Left lung (tissue), 14 donors: Measurements from ENCODE around the gene LRRIQ3. TPM values are rescaled to one million over a fixed set of nuclear protein-coding genes. Genes with fewer than 3 reads are reported as not detected.

Source experiments
- ATAC-seq: fragments of 200-7000 bp; cut with Tn5 transposase; one replicate; pipeline ENCODE4 v1.9.1; 2020; ENCODE audit warnings: moderate library complexity
- DNase-seq, 4 donors: peaks; one replicate each; pipeline ENCODE4 v3.0.0-alpha.2; 2013 to 2020
- H3K27ac ChIP-seq, 2 donors: fragments of 200-600 bp; sonication (generic) in 1 of 2; one replicate each; pipeline versions ENCODE4 v1.5.0 to v1.8.0; 2020 to 2021
- H3K27me3 ChIP-seq, 2 donors: fragments of 200-600 bp; sonication (generic) in 1 of 2; one replicate each; pipeline versions ENCODE4 v1.5.0 to v1.8.0; 2020 to 2021
- H3K36me3 ChIP-seq, 2 donors: fragments of 200-600 bp; sonication (generic) in 1 of 2; one replicate each; pipeline versions ENCODE4 v1.5.0 to v1.8.0; 2020 to 2021
- H3K4me1 ChIP-seq, 2 donors: fragments of 200-600 bp; one replicate each; pipeline ENCODE4 v1.8.0; 2021
- H3K4me3 ChIP-seq, 2 donors: fragments of 200-600 bp; sonication (generic) in 1 of 2; one replicate each; pipeline versions ENCODE4 v1.5.0 to v1.8.0; 2020 to 2021; ENCODE audit warnings: mild to moderate bottlenecking in 1 of 2
- H3K9me3 ChIP-seq, 2 donors: fragments of 200-600 bp; sonication (generic) in 1 of 2; one replicate each; pipeline versions ENCODE4 v1.5.0 to v1.8.0; 2020 to 2021
- CTCF ChIP-seq, 2 donors: fragments of 200-600 bp; sonication (generic) in 1 of 2; IDR thresholded peaks; one replicate each; pipeline versions ENCODE4 v1.5.0 to v1.8.0; 2021; ENCODE audit warnings: antibody characterized with exemption in 2 of 2
- intact Hi-C, 2 donors: fragments of 100-400 bp; cut with DNase I; formaldehyde crosslinking; loops; one replicate each; pipeline versions ENCODE4 v1.11.2 to v1.14.2; 2022
- long read RNA-seq, 12 donors: library from polyadenylated mRNA in 2 of 12; unstranded in 2 of 12; transcript quantifications; one replicate each; pipeline ENCODE4 v2.0.0 and lab custom pipeline, GENCODE V29; 2019 to 2026
- polyA plus RNA-seq, 6 donors: library from polyadenylated mRNA; unstranded; fragments of 120-200 nt; gene quantifications; one replicate each; pipeline ENCODE4 v1.2.1, GENCODE V29; 2013; ENCODE audit not compliant: insufficient read length in 6 of 6
- total RNA-seq, 2 donors: library from RNA; stranded (reverse); fragmentation: NEBNext Ultra II Directional; extraction: Animal tissue kit (Norgen Biotek cat#: 25700); gene quantifications; one replicate each; pipeline ENCODE4 v1.2.1, GENCODE V29; 2021
- donor health status: DM: no; HTN: yes; CAD: no.
- donor health status: DM: no; HTN: no; CAD: no.

Gene LRRIQ3
- total RNA-seq: 1 to 10 TPM in 1 of 2 donors, under 1 TPM in 1; 0.61 to 1.0 TPM
- 1 to 10 TPM; 1.1 to 3.0 (median 1.8) TPM for polyA plus RNA-seq
- long read RNA-seq, donor 1, partial matches to known transcripts: 25 of 25 reads
- long read RNA-seq, donor 1, other reads (novel, unspliced or antisense): 0 of 25 reads
- long read RNA-seq, donor 2: 0 reads
- long read RNA-seq, donor 3: 0 reads
- long read RNA-seq, donor 4: 0 reads
- long read RNA-seq, donor 5, partial matches to known transcripts: 0 of 1 reads
- long read RNA-seq, donor 5, other reads (novel, unspliced or antisense): 0 of 1 reads
- long read RNA-seq, donor 6: 0 reads
- long read RNA-seq, donor 7: 0 reads
- long read RNA-seq, donor 8: 0 reads
- long read RNA-seq, donor 9: 0 reads
- long read RNA-seq, donor 10: 0 reads
- long read RNA-seq, donor 11: 0 reads
- long read RNA-seq, donor 12: 0 reads

GRCh38 chr1:74197657-74198552 lies at the start of gene LRRIQ3, which contains the start of gene FPGT:
Gene LRRIQ3, minus strand, starts transcription at chr1:74198176. Its CDS starts 14,492 bp downstream, at chr1:74183684.
Gene FPGT, plus strand, starts transcription at chr1:74198242. Its CDS starts 37 bp downstream, at chr1:74198279.
- Histone ChIP-seq H3K27me3 (no peaks in the 10 kb centered on the region), H3K4me3 (peak within 1 kb of the TSS; percentile 48 to 54), H3K9me3 (no peaks in the 10 kb centered on the region), H3K4me1 (peaks cover 0 to 13% of the 10 kb centered on the region in 2 donors), H3K36me3 (peaks cover 0 to 17% of the 10 kb centered on the region in 2 donors), H3K27ac (peak within 1 kb of the TSS; percentile 84 to 86)
- no peak for TF ChIP-seq CTCF (IDR thresholded peaks at IDR 0.05)
- intact Hi-C loops: no loop called here
- ATAC-seq: peak; percentile 100
- peak; percentile 95 to 99 (median 98) for DNase-seq

GRCh38 chr1:74246315-74246714 lies 48.3 kb upstream of the LRRIQ3 start:
- no peak overlapping the region for H3K27ac ChIP-seq
- intact Hi-C loops: no loop called here
- no peak overlapping the region for H3K4me3 ChIP-seq
- H3K36me3 ChIP-seq: no peaks in the 10 kb centered on the region
- ATAC-seq (peak; percentile 39), DNase-seq (peak in 1 of 4 donors; percentile 0)
- TF ChIP-seq CTCF (IDR thresholded peaks at IDR 0.05): no peak
- H3K4me1 ChIP-seq: no peaks in the 10 kb centered on the region
- no peaks in the 10 kb centered on the region for H3K27me3 ChIP-seq
- H3K9me3 ChIP-seq: peaks cover 0 to 9% of the 10 kb centered on the region in 2 donors

GRCh38 chr1:74245168-74245772 lies 47.3 kb upstream of the LRRIQ3 start:
- H3K4me3 ChIP-seq: no peak overlapping the region
- no peak for TF ChIP-seq CTCF (IDR thresholded peaks at IDR 0.05)
- no peak overlapping the region for H3K27ac ChIP-seq
- ATAC-seq (no peak), DNase-seq (no peak)
- no peaks in the 10 kb centered on the region for H3K36me3 ChIP-seq
- no peaks in the 10 kb centered on the region for H3K27me3 ChIP-seq
- no peaks in the 10 kb centered on the region for H3K4me1 ChIP-seq
- intact Hi-C loops: no loop called here
- peaks cover 0 to 9% of the 10 kb centered on the region in 2 donors for H3K9me3 ChIP-seq

GRCh38 chr1:74237787-74238186 lies 39.8 kb upstream of the LRRIQ3 start:
- no peaks in the 10 kb centered on the region for H3K36me3 ChIP-seq
- DNase-seq (no peak), ATAC-seq (no peak)
- TF ChIP-seq CTCF (IDR thresholded peaks at IDR 0.05): no peak
- no peak overlapping the region for H3K4me3 ChIP-seq
- H3K27ac ChIP-seq: no peak overlapping the region
- intact Hi-C loops: no loop called here
- no peaks in the 10 kb centered on the region for H3K4me1 ChIP-seq
- no peaks in the 10 kb centered on the region for H3K27me3 ChIP-seq
- H3K9me3 ChIP-seq: no peaks in the 10 kb centered on the region
